A549 (cell line): Measurements from ENCODE around the gene TMEM273. TPM values are rescaled to one million over a fixed set of nuclear protein-coding genes. Genes with fewer than 3 reads are reported as not detected.

Experiments used
- ATAC-seq, 2 experiments: fragments of 200-7000 bp in 1 of 2; fragments of >200 bp in 1 of 2; cut with Nextera tagmentation in 1 of 2; cut with Tn5 transposase in 1 of 2; 3 replicates each; pipeline versions ENCODE4 v1.8.0 to v1.9.1; 2018 to 2020; ENCODE audit warnings: mild to moderate bottlenecking in 1 of 2, moderate library complexity in 1 of 2
- CTCF ChIA-PET: fragments of 300-600 bp; sonication (Branson Sonifier 250); formaldehyde crosslinking; extraction: SDS; loops from one replicate; lab custom pipeline; 2021; ENCODE audit warnings: antibody characterized with exemption, inconsistent platforms; lab: Yijun Ruan, JAX
- POLR2A ChIA-PET: fragments of 350-600 bp; formaldehyde crosslinking; extraction: SDS; loops from one replicate; lab custom pipeline; 2021; ENCODE audit warnings: antibody characterized with exemption, inconsistent platforms; lab: Yijun Ruan, JAX
- DNase-seq, 2 experiments: peaks; one replicate each; pipeline versions ENCODE4 v3.0.0 to v3.0.0-alpha.2; 2011 to 2016; ENCODE audit warnings: low read depth in 1 of 2, low spot score in 1 of 2
- FAIRE-seq: peaks from 2 replicates; lab custom pipeline; 2011; peaks lifted over from hg19 to GRCh38; lab: Jason Lieb, UNC
- H3K27ac ChIP-seq, 2 experiments: fragments of >200 bp; sonication (Bioruptor Twin); formaldehyde crosslinking; 3 replicates each; pipeline ENCODE4 v1.5.1; 2016 to 2017
- H3K4me1 ChIP-seq: fragments of >200 bp; sonication (Bioruptor Twin); formaldehyde crosslinking; 3 replicates; pipeline ENCODE4 v1.6.1; 2016
- H3K4me2 ChIP-seq: fragments of >200 bp; sonication (Bioruptor Twin); formaldehyde crosslinking; 3 replicates; pipeline ENCODE4 v1.6.1; 2016
- H3K4me3 ChIP-seq: fragments of >200 bp; sonication (Bioruptor Twin); formaldehyde crosslinking; 3 replicates; pipeline ENCODE4 v1.5.1; 2016
- H3K9me3 ChIP-seq: fragments of >200 bp; sonication (Bioruptor Twin); formaldehyde crosslinking; 3 replicates; pipeline ENCODE4 v1.6.1; 2016
- CBX2 ChIP-seq: fragments of 200-600 bp; sonication (generic); IDR thresholded peaks from 2 replicates; pipeline ENCODE4 v1.6.1; 2016; ENCODE audit warnings: low read depth, mild to moderate bottlenecking, borderline replicate concordance
- EP300 ChIP-seq, 2 experiments: fragments of >200 bp; sonication (Bioruptor Twin); formaldehyde crosslinking; IDR thresholded peaks; 2 replicates in 1 of 2; 3 replicates in 1 of 2; pipeline ENCODE4 v1.6.1; 2016 to 2017
- FOSB ChIP-seq: fragments of 250-450 bp; sonication (Bioruptor Pico); IDR thresholded peaks from 2 replicates; pipeline ENCODE4 v1.5.0; 2020; ENCODE audit warnings: mild to moderate bottlenecking, moderate library complexity
- FOXS1 ChIP-seq: fragments of 250-450 bp; sonication (Bioruptor Pico); IDR thresholded peaks from 2 replicates; pipeline ENCODE4 v1.5.0; 2020; ENCODE audit warnings: mild to moderate bottlenecking, moderate library complexity
- HEYL ChIP-seq: fragments of 250-450 bp; sonication (Bioruptor Pico); IDR thresholded peaks from 2 replicates; pipeline ENCODE4 v1.8.0; 2021; ENCODE audit warnings: mild to moderate bottlenecking, moderate library complexity
- HOXA7 ChIP-seq: fragments of 250-450 bp; sonication (Bioruptor Pico); IDR thresholded peaks from 2 replicates; pipeline ENCODE4 v1.5.0; 2020; ENCODE audit warnings: mild to moderate bottlenecking, moderate library complexity
- MAFK ChIP-seq: fragments of 450-650 bp; IDR thresholded peaks from 2 replicates; pipeline ENCODE4 v1.6.1; 2014; ENCODE audit not compliant: partially characterized antibody
- MAZ ChIP-seq: fragments of 150-350 bp; IDR thresholded peaks from 2 replicates; pipeline ENCODE4 v1.6.1; 2014; ENCODE audit warnings: antibody characterized with exemption, low read depth, low read length, borderline replicate concordance
- MYC ChIP-seq: IDR thresholded peaks from 2 replicates; pipeline ENCODE4 v1.6.1; 2012; ENCODE audit warnings: mild to moderate bottlenecking, inconsistent platforms, low read length, improper control_type of control experiment, borderline replicate concordance
- NFE2L2 ChIP-seq: fragments of 150-350 bp; conservative IDR thresholded peaks from 2 replicates; pipeline ENCODE4 v1.6.1; 2014; ENCODE audit warnings: low read length
- POLR2AphosphoS2 ChIP-seq: conservative IDR thresholded peaks from 2 replicates; pipeline ENCODE4 v1.6.1; 2012; ENCODE audit warnings: low read length, improper control_type of control experiment, inconsistent platforms
- RNF2 ChIP-seq: fragments of 200-600 bp; sonication (generic); IDR thresholded peaks from 2 replicates; pipeline ENCODE4 v1.6.1; 2016; ENCODE audit warnings: low read depth, mild to moderate bottlenecking, antibody characterized with exemption, moderate library complexity, borderline replicate concordance
- ZNF302 ChIP-seq: fragments of 250-450 bp; sonication (Bioruptor Pico); IDR thresholded peaks from 2 replicates; pipeline ENCODE4 v1.9.0; 2021; ENCODE audit warnings: inconsistent platforms, mild to moderate bottlenecking, moderate library complexity
- ZSCAN20 ChIP-seq: fragments of 250-450 bp; sonication (Bioruptor Pico); IDR thresholded peaks from 2 replicates; pipeline ENCODE4 v1.8.0; 2022; ENCODE audit warnings: mild to moderate bottlenecking, moderate library complexity
- WGBS: methylation state at CpG from one replicate; pipeline ENCODE4 v1.1.6; 2017; ENCODE audit errors: missing lambda C conversion rate; 5-methylcytosine and 5-hydroxymethylcytosine counted together
- polyA plus RNA-seq, 4 experiments: library from polyadenylated mRNA; depleted of rRNA in 3 of 4; stranded (reverse); fragments of >200 nt; fragmentation: RNase III in 1 of 4; extraction: RNeasy Plus Mini Kit Qiagen cat#74134 plus additional on column Dnase treatment in 1 of 4; gene quantifications; 2 replicates in 3 of 4; 3 replicates in 1 of 4; pipeline ENCODE4 v1.2.3, GENCODE V29; 2011 to 2017
- TF ChIP-seq, protein P1 (sequence below): fragments of 200-600 bp; sonication (generic); IDR thresholded peaks from 2 replicates; pipeline ENCODE4 v1.6.1; 2016; ENCODE audit warnings: antibody characterized with exemption, mild to moderate bottlenecking, moderate library complexity
- TF ChIP-seq, protein P2 (sequence below): fragments of 250-450 bp; sonication (Bioruptor Pico); IDR thresholded peaks from 2 replicates; pipeline ENCODE4 v1.5.0; 2021; ENCODE audit warnings: mild to moderate bottlenecking, moderate library complexity, borderline replicate concordance

The TMEM273 gene
- polyA plus RNA-seq, 2 of the 4 experiments (the other 2 are of a cell fraction): not detected

DNA sequence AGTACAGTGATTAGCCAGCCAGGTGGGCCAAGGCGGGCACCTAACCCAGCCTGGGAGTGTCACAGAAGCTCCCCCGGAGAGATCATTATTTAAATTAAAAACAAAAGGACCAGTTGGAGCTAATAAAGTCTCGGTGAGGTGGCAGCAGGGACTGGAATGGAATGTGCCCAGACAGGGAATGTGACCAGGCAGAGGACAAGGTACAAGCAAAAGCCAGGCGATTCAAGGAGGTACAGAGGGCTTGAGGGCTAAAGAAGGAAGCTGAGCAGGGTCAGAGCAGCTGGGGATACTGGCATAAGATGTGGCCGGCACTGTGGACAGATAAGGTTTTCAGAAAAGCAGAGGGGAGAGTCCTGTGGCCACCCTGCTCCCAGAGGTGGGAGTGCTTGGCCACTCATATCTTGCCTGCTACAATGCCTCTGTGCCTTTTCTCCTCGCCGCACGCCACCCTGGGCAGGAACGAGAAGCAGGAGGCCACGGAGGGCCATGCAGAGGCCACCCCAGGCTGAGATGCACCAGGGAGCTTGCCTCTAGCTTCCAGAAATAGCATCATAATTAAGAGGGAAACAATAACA is 13.2 kb downstream of the TMEM273 start:
- H3K4me3 ChIP-seq: no peak overlapping the region
- ChIA-PET CTCF (interaction anchor here (1.0 kb wide), 1 partner anchor 14 kb away, joined by 3 read pairs; the partner anchor contains the start of gene TMEM273), POLR2A (no interaction called here)
- no peak for FAIRE-seq
- H3K9me3 ChIP-seq: no peaks in the 10 kb centered on the region
- no peak for ATAC-seq
- DNase-seq: no peak
- H3K27ac ChIP-seq: no peak overlapping the region
- no peaks in the 10 kb centered on the region for H3K4me1 ChIP-seq
- WGBS: 55% methylated on average over 10 of the region's 10 CpGs
- TF ChIP-seq MAZ: no peak
- TF ChIP-seq FOSB (CRISPR knock-in tag): no peak
- TF ChIP-seq EP300 (IDR thresholded peaks at IDR 0.05): no peak
- no peak for TF ChIP-seq ZNF302 (CRISPR knock-in tag)
- H3K4me2 ChIP-seq: no peak overlapping the region

DNA sequence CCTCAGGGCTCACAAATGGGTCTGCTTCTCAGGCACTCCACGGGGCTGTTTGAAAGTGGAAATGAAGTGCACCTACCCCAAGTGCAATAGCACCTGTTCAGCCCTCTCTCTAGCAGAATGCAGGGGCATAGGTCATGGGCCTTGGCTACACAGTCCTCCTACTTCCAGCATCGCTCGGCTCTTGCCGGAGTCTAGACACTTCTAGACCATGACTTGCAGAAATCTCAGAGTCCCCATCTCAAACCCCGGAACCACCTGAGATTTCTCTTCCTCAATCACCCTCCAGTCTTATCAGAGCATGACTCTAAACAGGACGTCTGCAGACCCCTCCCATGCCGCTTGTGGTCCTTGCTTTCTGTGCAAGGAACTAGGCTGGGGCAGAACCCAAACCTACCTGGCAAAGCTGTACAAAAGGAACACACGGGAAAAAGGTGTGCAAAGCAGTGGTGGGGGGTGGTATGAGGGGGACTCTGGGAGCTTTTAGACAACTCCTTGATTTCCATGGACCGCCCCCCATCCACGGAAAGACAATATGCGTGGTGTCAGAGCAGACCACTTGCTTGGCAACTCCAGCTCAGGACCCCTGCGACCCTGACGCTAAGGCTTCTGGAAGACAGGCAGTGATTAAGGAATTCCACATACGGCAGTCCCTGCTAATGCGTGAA is 13.8 kb downstream of the TMEM273 start:
- no peak for DNase-seq
- Histone ChIP-seq H3K27ac (no peak overlapping the region), H3K4me1 (no peaks in the 10 kb centered on the region), H3K9me3 (no peaks in the 10 kb centered on the region), H3K4me3 (no peak overlapping the region), H3K4me2 (no peak overlapping the region)
- TF ChIP-seq, protein P1, sequence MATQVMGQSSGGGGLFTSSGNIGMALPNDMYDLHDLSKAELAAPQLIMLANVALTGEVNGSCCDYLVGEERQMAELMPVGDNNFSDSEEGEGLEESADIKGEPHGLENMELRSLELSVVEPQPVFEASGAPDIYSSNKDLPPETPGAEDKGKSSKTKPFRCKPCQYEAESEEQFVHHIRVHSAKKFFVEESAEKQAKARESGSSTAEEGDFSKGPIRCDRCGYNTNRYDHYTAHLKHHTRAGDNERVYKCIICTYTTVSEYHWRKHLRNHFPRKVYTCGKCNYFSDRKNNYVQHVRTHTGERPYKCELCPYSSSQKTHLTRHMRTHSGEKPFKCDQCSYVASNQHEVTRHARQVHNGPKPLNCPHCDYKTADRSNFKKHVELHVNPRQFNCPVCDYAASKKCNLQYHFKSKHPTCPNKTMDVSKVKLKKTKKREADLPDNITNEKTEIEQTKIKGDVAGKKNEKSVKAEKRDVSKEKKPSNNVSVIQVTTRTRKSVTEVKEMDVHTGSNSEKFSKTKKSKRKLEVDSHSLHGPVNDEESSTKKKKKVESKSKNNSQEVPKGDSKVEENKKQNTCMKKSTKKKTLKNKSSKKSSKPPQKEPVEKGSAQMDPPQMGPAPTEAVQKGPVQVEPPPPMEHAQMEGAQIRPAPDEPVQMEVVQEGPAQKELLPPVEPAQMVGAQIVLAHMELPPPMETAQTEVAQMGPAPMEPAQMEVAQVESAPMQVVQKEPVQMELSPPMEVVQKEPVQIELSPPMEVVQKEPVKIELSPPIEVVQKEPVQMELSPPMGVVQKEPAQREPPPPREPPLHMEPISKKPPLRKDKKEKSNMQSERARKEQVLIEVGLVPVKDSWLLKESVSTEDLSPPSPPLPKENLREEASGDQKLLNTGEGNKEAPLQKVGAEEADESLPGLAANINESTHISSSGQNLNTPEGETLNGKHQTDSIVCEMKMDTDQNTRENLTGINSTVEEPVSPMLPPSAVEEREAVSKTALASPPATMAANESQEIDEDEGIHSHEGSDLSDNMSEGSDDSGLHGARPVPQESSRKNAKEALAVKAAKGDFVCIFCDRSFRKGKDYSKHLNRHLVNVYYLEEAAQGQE: no peak
- TF ChIP-seq MAFK (peak; percentile 21), NFE2L2 (peak; percentile 82)
- ChIA-PET POLR2A (no interaction called here), CTCF (interaction anchor here (2.3 kb wide), 1 partner anchor 10 kb away, joined by 12 read pairs; no protein-coding TSS in a partner anchor)
- no peak for ATAC-seq
- WGBS: 67% methylated on average over 14 of the region's 15 CpGs
- no peak for FAIRE-seq

DNA sequence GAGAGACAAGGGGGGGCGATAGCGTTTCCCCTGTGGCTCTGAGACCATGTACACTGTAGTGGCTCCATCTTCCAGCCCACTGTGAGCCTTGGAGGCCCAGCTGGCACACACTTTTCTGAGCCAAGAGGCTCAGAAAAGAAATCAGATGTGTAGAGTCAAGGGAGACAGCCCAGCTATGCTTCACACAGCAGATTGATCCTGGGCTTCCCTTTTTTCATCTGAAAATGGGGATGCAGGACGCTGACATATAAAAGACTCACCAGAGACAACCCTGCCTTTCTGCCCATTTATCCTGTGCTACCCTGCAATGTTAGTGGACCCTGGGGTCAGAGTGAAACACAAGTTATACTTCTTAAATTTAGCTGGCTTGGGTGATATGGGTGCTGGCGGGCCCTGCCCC is 14.3 kb downstream of the TMEM273 start:
- Histone ChIP-seq H3K4me1 (no peaks in the 10 kb centered on the region), H3K4me2 (no peak overlapping the region)
- no peak for DNase-seq
- 51% methylated on average over 4 of the region's 4 CpGs for WGBS
- TF ChIP-seq, protein P2, sequence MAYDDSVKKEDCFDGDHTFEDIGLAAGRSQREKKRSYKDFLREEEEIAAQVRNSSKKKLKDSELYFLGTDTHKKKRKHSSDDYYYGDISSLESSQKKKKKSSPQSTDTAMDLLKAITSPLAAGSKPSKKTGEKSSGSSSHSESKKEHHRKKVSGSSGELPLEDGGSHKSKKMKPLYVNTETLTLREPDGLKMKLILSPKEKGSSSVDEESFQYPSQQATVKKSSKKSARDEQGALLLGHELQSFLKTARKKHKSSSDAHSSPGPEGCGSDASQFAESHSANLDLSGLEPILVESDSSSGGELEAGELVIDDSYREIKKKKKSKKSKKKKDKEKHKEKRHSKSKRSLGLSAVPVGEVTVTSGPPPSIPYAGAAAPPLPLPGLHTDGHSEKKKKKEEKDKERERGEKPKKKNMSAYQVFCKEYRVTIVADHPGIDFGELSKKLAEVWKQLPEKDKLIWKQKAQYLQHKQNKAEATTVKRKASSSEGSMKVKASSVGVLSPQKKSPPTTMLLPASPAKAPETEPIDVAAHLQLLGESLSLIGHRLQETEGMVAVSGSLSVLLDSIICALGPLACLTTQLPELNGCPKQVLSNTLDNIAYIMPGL (CRISPR knock-in tag): no peak
- no peak for TF ChIP-seq POLR2AphosphoS2
- no peak for TF ChIP-seq CBX2
- no peak for TF ChIP-seq RNF2
- TF ChIP-seq ZSCAN20 (CRISPR knock-in tag): no peak
- no peak for TF ChIP-seq HEYL (CRISPR knock-in tag)
- TF ChIP-seq HOXA7 (CRISPR knock-in tag): no peak
- TF ChIP-seq MYC: no peak
- no peak for TF ChIP-seq FOXS1 (CRISPR knock-in tag)
- TF ChIP-seq, all 56 proteins: peak for 0
- Histone ChIP-seq H3K4me3 (no peak overlapping the region), H3K9me3 (no peaks in the 10 kb centered on the region), H3K27ac (no peak overlapping the region)
- FAIRE-seq (no peak), ATAC-seq (no peak)
- ChIA-PET CTCF (interaction anchor here (2.2 to 2.3 kb wide), 2 partner anchors 10 to 17 kb away, joined by 7 to 12 read pairs; no protein-coding TSS in a partner anchor), POLR2A (no interaction called here)
